A549 (cell line): Measurements from ENCODE around the gene TRAF3. TPM values are rescaled to one million over a fixed set of nuclear protein-coding genes. Genes with fewer than 3 reads are reported as not detected.

Experiments
- ATAC-seq, 2 experiments: fragments of 200-7000 bp in 1 of 2; fragments of >200 bp in 1 of 2; cut with Nextera tagmentation in 1 of 2; cut with Tn5 transposase in 1 of 2; 3 replicates each; pipeline versions ENCODE4 v1.8.0 to v1.9.1; 2018 to 2020; ENCODE audit warnings: mild to moderate bottlenecking in 1 of 2, moderate library complexity in 1 of 2
- CTCF ChIA-PET: fragments of 300-600 bp; sonication (Branson Sonifier 250); formaldehyde crosslinking; extraction: SDS; loops from one replicate; lab custom pipeline; 2021; ENCODE audit warnings: antibody characterized with exemption, inconsistent platforms; lab: Yijun Ruan, JAX
- POLR2A ChIA-PET: fragments of 350-600 bp; formaldehyde crosslinking; extraction: SDS; loops from one replicate; lab custom pipeline; 2021; ENCODE audit warnings: antibody characterized with exemption, inconsistent platforms; lab: Yijun Ruan, JAX
- DNase-seq, 2 experiments: peaks; one replicate each; pipeline versions ENCODE4 v3.0.0 to v3.0.0-alpha.2; 2011 to 2016; ENCODE audit warnings: low read depth in 1 of 2, low spot score in 1 of 2
- FAIRE-seq: peaks from 2 replicates; lab custom pipeline; 2011; peaks lifted over from hg19 to GRCh38; lab: Jason Lieb, UNC
- H3K27ac ChIP-seq, 2 experiments: fragments of >200 bp; sonication (Bioruptor Twin); formaldehyde crosslinking; 3 replicates each; pipeline ENCODE4 v1.5.1; 2016 to 2017
- H3K4me1 ChIP-seq: fragments of >200 bp; sonication (Bioruptor Twin); formaldehyde crosslinking; 3 replicates; pipeline ENCODE4 v1.6.1; 2016
- H3K4me2 ChIP-seq: fragments of >200 bp; sonication (Bioruptor Twin); formaldehyde crosslinking; 3 replicates; pipeline ENCODE4 v1.6.1; 2016
- H3K4me3 ChIP-seq: fragments of >200 bp; sonication (Bioruptor Twin); formaldehyde crosslinking; 3 replicates; pipeline ENCODE4 v1.5.1; 2016
- H3K9me3 ChIP-seq: fragments of >200 bp; sonication (Bioruptor Twin); formaldehyde crosslinking; 3 replicates; pipeline ENCODE4 v1.6.1; 2016
- CEBPB ChIP-seq, 2 experiments: fragments of >200 bp in 1 of 2; sonication (Bioruptor Twin) in 1 of 2; formaldehyde crosslinking in 1 of 2; IDR thresholded peaks; 2 replicates each; pipeline ENCODE4 v1.6.1; 2012 to 2016
- EHMT2 ChIP-seq: fragments of 200-600 bp; sonication (generic); IDR thresholded peaks from 2 replicates; pipeline ENCODE4 v1.6.1; 2016; ENCODE audit warnings: antibody characterized with exemption, low read depth, mild to moderate bottlenecking, moderate library complexity
- EP300 ChIP-seq, 2 experiments: fragments of >200 bp; sonication (Bioruptor Twin); formaldehyde crosslinking; IDR thresholded peaks; 2 replicates in 1 of 2; 3 replicates in 1 of 2; pipeline ENCODE4 v1.6.1; 2016 to 2017
- ESRRA ChIP-seq: fragments of 150-350 bp; IDR thresholded peaks from 2 replicates; pipeline ENCODE4 v1.6.1; 2014; ENCODE audit warnings: mild to moderate bottlenecking, low read length, borderline replicate concordance
- FOXS1 ChIP-seq: fragments of 250-450 bp; sonication (Bioruptor Pico); IDR thresholded peaks from 2 replicates; pipeline ENCODE4 v1.5.0; 2020; ENCODE audit warnings: mild to moderate bottlenecking, moderate library complexity
- HOXB5 ChIP-seq: fragments of 250-450 bp; sonication (Bioruptor Pico); IDR thresholded peaks from 2 replicates; pipeline ENCODE4 v1.5.0; 2020; ENCODE audit warnings: mild to moderate bottlenecking, moderate library complexity
- JUNB ChIP-seq: fragments of >200 bp; sonication (Bioruptor Twin); formaldehyde crosslinking; IDR thresholded peaks from 2 replicates; pipeline ENCODE4 v1.6.1; 2016
- KDM1A ChIP-seq: fragments of 200-600 bp; sonication (generic); IDR thresholded peaks from 2 replicates; pipeline ENCODE4 v1.6.1; 2016; ENCODE audit warnings: low read depth, mild to moderate bottlenecking
- MAFK ChIP-seq: fragments of 450-650 bp; IDR thresholded peaks from 2 replicates; pipeline ENCODE4 v1.6.1; 2014; ENCODE audit not compliant: partially characterized antibody
- MAX ChIP-seq: IDR thresholded peaks from 2 replicates; pipeline ENCODE4 v1.6.1; 2012
- MAZ ChIP-seq: fragments of 150-350 bp; IDR thresholded peaks from 2 replicates; pipeline ENCODE4 v1.6.1; 2014; ENCODE audit warnings: antibody characterized with exemption, low read depth, low read length, borderline replicate concordance
- MYC ChIP-seq: IDR thresholded peaks from 2 replicates; pipeline ENCODE4 v1.6.1; 2012; ENCODE audit warnings: mild to moderate bottlenecking, inconsistent platforms, low read length, improper control_type of control experiment, borderline replicate concordance
- NFE2L2 ChIP-seq: fragments of 150-350 bp; conservative IDR thresholded peaks from 2 replicates; pipeline ENCODE4 v1.6.1; 2014; ENCODE audit warnings: low read length
- PBX3 ChIP-seq: IDR thresholded peaks from 2 replicates; pipeline ENCODE4 v1.6.1; 2012
- PHF8 ChIP-seq: fragments of 200-600 bp; sonication (generic); IDR thresholded peaks from 2 replicates; pipeline ENCODE4 v1.6.1; 2016; ENCODE audit warnings: low read depth, mild to moderate bottlenecking, antibody characterized with exemption, moderate library complexity, borderline replicate concordance
- POLR2AphosphoS2 ChIP-seq: conservative IDR thresholded peaks from 2 replicates; pipeline ENCODE4 v1.6.1; 2012; ENCODE audit warnings: low read length, improper control_type of control experiment, inconsistent platforms
- RARB ChIP-seq: fragments of 250-450 bp; sonication (Bioruptor Pico); IDR thresholded peaks from 2 replicates; pipeline ENCODE4 v1.8.0; 2021; ENCODE audit warnings: mild to moderate bottlenecking, moderate library complexity
- RCOR1 ChIP-seq: fragments of 150-350 bp; IDR thresholded peaks from 2 replicates; pipeline ENCODE4 v1.6.1; 2014; ENCODE audit warnings: antibody characterized with exemption, low read length, low read depth
- RFX5 ChIP-seq: fragments of 450-650 bp; IDR thresholded peaks from 2 replicates; pipeline ENCODE4 v1.7.1; 2014; ENCODE audit warnings: antibody characterized with exemption, mild to moderate bottlenecking, moderate library complexity
- SMC3 ChIP-seq: fragments of >200 bp; sonication (Bioruptor Twin); formaldehyde crosslinking; IDR thresholded peaks from 3 replicates; pipeline ENCODE4 v1.6.1; 2018; ENCODE audit warnings: inconsistent platforms
- TFCP2L1 ChIP-seq: fragments of 250-450 bp; sonication (Bioruptor Pico); IDR thresholded peaks from 2 replicates; pipeline ENCODE4 v1.5.0; 2021; ENCODE audit warnings: mild to moderate bottlenecking
- WGBS: methylation state at CpG from one replicate; pipeline ENCODE4 v1.1.6; 2017; ENCODE audit errors: missing lambda C conversion rate; 5-methylcytosine and 5-hydroxymethylcytosine counted together
- polyA plus RNA-seq, 4 experiments: library from polyadenylated mRNA; depleted of rRNA in 3 of 4; stranded (reverse); fragments of >200 nt; fragmentation: RNase III in 1 of 4; extraction: RNeasy Plus Mini Kit Qiagen cat#74134 plus additional on column Dnase treatment in 1 of 4; gene quantifications; 2 replicates in 3 of 4; 3 replicates in 1 of 4; pipeline ENCODE4 v1.2.3, GENCODE V29; 2011 to 2017
- TF ChIP-seq, protein P1 (sequence below): fragments of 250-450 bp; sonication (Bioruptor Pico); IDR thresholded peaks from 2 replicates; pipeline ENCODE4 v1.5.0; 2021; ENCODE audit warnings: mild to moderate bottlenecking, moderate library complexity, borderline replicate concordance

Gene TRAF3
- polyA plus RNA-seq, 2 of the 4 experiments (the other 2 are of a cell fraction), result 20.2 to 25.5 TPM

GRCh38 chr14:102953100-102953499 lies 175.9 kb downstream of the TRAF3 start:
- no peak for DNase-seq
- Histone ChIP-seq H3K27ac (no peak overlapping the region), H3K4me1 (0 out of 3 replicates have a peak, but pooled peaks cover 8% of the 10 kb centered on the region), H3K9me3 (no peaks in the 10 kb centered on the region), H3K4me2 (no peak overlapping the region), H3K4me3 (no peak overlapping the region)
- ChIA-PET POLR2A (no interaction called here), CTCF (no interaction called here)
- 95% methylated on average over 15 of the region's 15 CpGs for WGBS
- no peak for ATAC-seq
- no peak for FAIRE-seq
- TF ChIP-seq SMC3, result no peak
- TF ChIP-seq HOXB5 (CRISPR knock-in tag), result no peak
- no peak for TF ChIP-seq MAFK
- TF ChIP-seq FOXS1 (CRISPR knock-in tag), result no peak
- no peak for TF ChIP-seq KDM1A
- no peak for TF ChIP-seq MAZ
- no peak for TF ChIP-seq MYC
- no peak for TF ChIP-seq NFE2L2
- TF ChIP-seq RCOR1, result no peak
- TF ChIP-seq EP300 (IDR thresholded peaks at IDR 0.05), result no peak
- no peak for TF ChIP-seq JUNB
- TF ChIP-seq PHF8, result no peak
- TF ChIP-seq EHMT2, result no peak
- TF ChIP-seq TFCP2L1 (CRISPR knock-in tag), result no peak
- TF ChIP-seq CEBPB (IDR thresholded peaks at IDR 0.05), result no peak
- no peak for TF ChIP-seq RARB (CRISPR knock-in tag)

- CTCF ChIA-PET, result interaction anchor here (1.5 kb wide), 1 partner anchor 18 kb away, joined by 3 read pairs; no protein-coding TSS in a partner anchor
Measured at GRCh38 chr14:102954081-102954789, 177.0 kb downstream of the TRAF3 start.

More at GRCh38 chr14:102954081-102954789, 177.0 kb downstream of the TRAF3 start:
- POLR2A ChIA-PET, result no interaction called here
- Histone ChIP-seq H3K4me1 (0 out of 3 replicates have a peak, but pooled peaks cover under 1% of the 10 kb centered on the region), H3K27ac (no peak overlapping the region), H3K4me3 (no peak overlapping the region)
- no peak for TF ChIP-seq RFX5
- no peak for TF ChIP-seq PBX3
- no peak for TF ChIP-seq MAX
- TF ChIP-seq MYC, result no peak
- no peak for TF ChIP-seq HOXB5 (CRISPR knock-in tag)
- no peak for TF ChIP-seq POLR2AphosphoS2
- TF ChIP-seq ESRRA, result no peak
- TF ChIP-seq, protein P1, sequence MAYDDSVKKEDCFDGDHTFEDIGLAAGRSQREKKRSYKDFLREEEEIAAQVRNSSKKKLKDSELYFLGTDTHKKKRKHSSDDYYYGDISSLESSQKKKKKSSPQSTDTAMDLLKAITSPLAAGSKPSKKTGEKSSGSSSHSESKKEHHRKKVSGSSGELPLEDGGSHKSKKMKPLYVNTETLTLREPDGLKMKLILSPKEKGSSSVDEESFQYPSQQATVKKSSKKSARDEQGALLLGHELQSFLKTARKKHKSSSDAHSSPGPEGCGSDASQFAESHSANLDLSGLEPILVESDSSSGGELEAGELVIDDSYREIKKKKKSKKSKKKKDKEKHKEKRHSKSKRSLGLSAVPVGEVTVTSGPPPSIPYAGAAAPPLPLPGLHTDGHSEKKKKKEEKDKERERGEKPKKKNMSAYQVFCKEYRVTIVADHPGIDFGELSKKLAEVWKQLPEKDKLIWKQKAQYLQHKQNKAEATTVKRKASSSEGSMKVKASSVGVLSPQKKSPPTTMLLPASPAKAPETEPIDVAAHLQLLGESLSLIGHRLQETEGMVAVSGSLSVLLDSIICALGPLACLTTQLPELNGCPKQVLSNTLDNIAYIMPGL, result no peak
- TF ChIP-seq MAZ, result no peak
- TF ChIP-seq, all 56 proteins: peak for 0
- no peaks in the 10 kb centered on the region for H3K9me3 ChIP-seq
- ATAC-seq, result no peak
- no peak for DNase-seq
- no peak overlapping the region for H3K4me2 ChIP-seq
- 95% methylated on average over 16 of the region's 18 CpGs for WGBS
- FAIRE-seq, result no peak
